Body of pancreas (tissue), 4 donors: ENCODE measurements around the gene THEM5.

Experiments used
- CTCF ChIP-seq, 7 experiments: fragments of 450-650 bp in 4 of 7; fragments of 200-600 bp in 3 of 7; sonication (generic) in 3 of 7; IDR thresholded peaks; one replicate each; pipeline ENCODE4 v1.5.1; 2016 to 2019; ENCODE audit warnings: antibody characterized with exemption in 7 of 7
- POLR2A ChIP-seq, 3 donors: fragments of 450-650 bp; IDR thresholded peaks; one replicate each; pipeline ENCODE4 v1.6.1; 2016; ENCODE audit warnings: antibody characterized with exemption in 3 of 3, mild to moderate bottlenecking in 2 of 3

GRCh38 chr1:151819976-151820623 lies 33.4 kb downstream of the THEM5 start:
- no peak for TF ChIP-seq POLR2A (IDR thresholded peaks at IDR 0.05)
- TF ChIP-seq CTCF (IDR thresholded peaks at IDR 0.05): no peak
